Activated naive CD8-positive, alpha-beta T cell (primary cell): ENCODE measurements around the gene TREM1.

Experiments used
- H3K27ac Mint-ChIP-seq: one replicate; pipeline ENCODE4 v1.8.0; 2021; ENCODE audit warnings: mixed read lengths
- H3K27me3 Mint-ChIP-seq: one replicate; pipeline ENCODE4 v1.8.0; 2021; ENCODE audit warnings: mixed read lengths
- H3K36me3 Mint-ChIP-seq: one replicate; pipeline ENCODE4 v1.8.0; 2021; ENCODE audit warnings: mixed read lengths
- H3K4me1 Mint-ChIP-seq: one replicate; pipeline ENCODE4 v1.8.0; 2021; ENCODE audit warnings: low read depth, mixed read lengths
- H3K4me3 Mint-ChIP-seq: one replicate; pipeline ENCODE4 v1.8.0; 2021; ENCODE audit warnings: mild to moderate bottlenecking, mixed read lengths
- H3K9me3 Mint-ChIP-seq: one replicate; pipeline ENCODE4 v1.8.0; 2021; ENCODE audit warnings: low read depth, mixed read lengths

TREM1 gene

GRCh38 chr6:41278699-41279405 is 7.6 kb downstream of the TREM1 start:
- H3K36me3 Mint-ChIP-seq: no peaks in the 10 kb centered on the region
- no peak overlapping the region for H3K4me3 Mint-ChIP-seq
- no peak overlapping the region for H3K27ac Mint-ChIP-seq
- peaks cover 13% of the 10 kb centered on the region for H3K4me1 Mint-ChIP-seq
- no peaks in the 10 kb centered on the region for H3K27me3 Mint-ChIP-seq
- no peaks in the 10 kb centered on the region for H3K9me3 Mint-ChIP-seq

GRCh38 chr6:41277605-41278004 is 8.9 kb downstream of the TREM1 start:
- no peak overlapping the region for H3K27ac Mint-ChIP-seq
- no peaks in the 10 kb centered on the region for H3K36me3 Mint-ChIP-seq
- H3K4me1 Mint-ChIP-seq: peaks cover 10% of the 10 kb centered on the region
- no peaks in the 10 kb centered on the region for H3K9me3 Mint-ChIP-seq
- H3K27me3 Mint-ChIP-seq: no peaks in the 10 kb centered on the region
- H3K4me3 Mint-ChIP-seq: no peak overlapping the region

GRCh38 chr6:41275489-41275888 is 11.0 kb downstream of the TREM1 start:
- H3K36me3 Mint-ChIP-seq: no peaks in the 10 kb centered on the region
- H3K9me3 Mint-ChIP-seq: no peaks in the 10 kb centered on the region
- no peaks in the 10 kb centered on the region for H3K27me3 Mint-ChIP-seq
- no peak overlapping the region for H3K27ac Mint-ChIP-seq
- H3K4me3 Mint-ChIP-seq: no peak overlapping the region
- peaks cover 12% of the 10 kb centered on the region for H3K4me1 Mint-ChIP-seq

- H3K9me3 Mint-ChIP-seq: no peaks in the 10 kb centered on the region
- H3K27me3 Mint-ChIP-seq: no peaks in the 10 kb centered on the region
- no peak overlapping the region for H3K27ac Mint-ChIP-seq
- H3K4me1 Mint-ChIP-seq: peaks cover 10% of the 10 kb centered on the region
- H3K36me3 Mint-ChIP-seq: no peaks in the 10 kb centered on the region
- no peak overlapping the region for H3K4me3 Mint-ChIP-seq
These were observed 12.2 kb downstream of the TREM1 start for GRCh38 chr6:41274256-41274655.

GRCh38 chr6:41273714-41274113 is 12.8 kb downstream of the TREM1 start:
- H3K4me3 Mint-ChIP-seq: no peak overlapping the region
- no peak overlapping the region for H3K27ac Mint-ChIP-seq
- no peaks in the 10 kb centered on the region for H3K27me3 Mint-ChIP-seq
- peaks cover 5% of the 10 kb centered on the region for H3K4me1 Mint-ChIP-seq
- no peaks in the 10 kb centered on the region for H3K36me3 Mint-ChIP-seq
- H3K9me3 Mint-ChIP-seq: no peaks in the 10 kb centered on the region

DNA sequence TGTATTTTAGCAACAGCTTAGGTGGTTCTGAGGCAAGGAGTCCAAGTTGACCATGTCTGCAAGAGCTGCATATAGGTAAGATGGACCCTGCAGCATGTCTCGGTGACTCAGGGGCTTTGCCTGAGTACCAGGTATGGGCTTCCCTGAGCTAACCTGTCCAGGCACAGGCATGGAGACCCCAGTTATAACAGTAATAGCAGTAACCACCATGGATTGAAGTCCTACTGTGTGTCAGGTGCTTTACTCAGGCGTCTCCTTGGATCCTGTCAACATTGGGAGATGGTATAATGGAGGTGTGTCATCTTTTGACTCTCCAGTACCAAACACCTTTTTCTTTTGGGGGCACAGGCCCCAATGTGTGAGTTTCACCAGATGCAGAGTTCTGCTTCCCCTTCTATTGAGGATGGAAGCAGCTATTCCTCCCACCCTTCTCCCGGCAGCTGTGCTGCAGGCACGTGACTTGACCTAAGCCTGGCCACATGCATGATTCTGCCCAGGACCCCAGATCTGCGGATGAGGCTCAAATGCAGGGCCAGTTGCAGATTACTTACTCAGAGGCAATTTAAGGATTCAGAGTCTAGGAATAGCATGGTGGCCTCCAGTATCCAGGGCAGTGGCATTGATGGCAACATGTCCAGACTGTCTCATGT is 13.8 kb downstream of the TREM1 start:
- Mint-ChIP-seq H3K27ac (no peak overlapping the region), H3K4me1 (peaks cover 2% of the 10 kb centered on the region), H3K27me3 (no peaks in the 10 kb centered on the region)

GRCh38 chr6:41271901-41272395 is 14.5 kb downstream of the TREM1 start:
- H3K4me3 Mint-ChIP-seq: no peak overlapping the region

More for the DNA sequence above, 13.8 kb downstream of the TREM1 start:
- Mint-ChIP-seq H3K9me3 (no peaks in the 10 kb centered on the region), H3K4me3 (no peak overlapping the region), H3K36me3 (no peaks in the 10 kb centered on the region)

GRCh38 chr6:41269716-41270115 is 16.8 kb downstream of the TREM1 start:
- H3K4me3 Mint-ChIP-seq: no peak overlapping the region
- no peaks in the 10 kb centered on the region for H3K9me3 Mint-ChIP-seq
- no peaks in the 10 kb centered on the region for H3K27me3 Mint-ChIP-seq
- peaks cover 2% of the 10 kb centered on the region for H3K4me1 Mint-ChIP-seq
- no peak overlapping the region for H3K27ac Mint-ChIP-seq
- no peaks in the 10 kb centered on the region for H3K36me3 Mint-ChIP-seq

More at GRCh38 chr6:41271901-41272395, 14.5 kb downstream of the TREM1 start:
- H3K4me1 Mint-ChIP-seq: peaks cover 2% of the 10 kb centered on the region
- no peak overlapping the region for H3K27ac Mint-ChIP-seq
- no peaks in the 10 kb centered on the region for H3K27me3 Mint-ChIP-seq
- H3K36me3 Mint-ChIP-seq: no peaks in the 10 kb centered on the region
- H3K9me3 Mint-ChIP-seq: no peaks in the 10 kb centered on the region

GRCh38 chr6:41269166-41269565 is 17.3 kb downstream of the TREM1 start:
- Mint-ChIP-seq H3K4me3 (no peak overlapping the region), H3K27ac (no peak overlapping the region), H3K4me1 (peaks cover 2% of the 10 kb centered on the region), H3K36me3 (no peaks in the 10 kb centered on the region), H3K27me3 (no peaks in the 10 kb centered on the region), H3K9me3 (no peaks in the 10 kb centered on the region)

DNA sequence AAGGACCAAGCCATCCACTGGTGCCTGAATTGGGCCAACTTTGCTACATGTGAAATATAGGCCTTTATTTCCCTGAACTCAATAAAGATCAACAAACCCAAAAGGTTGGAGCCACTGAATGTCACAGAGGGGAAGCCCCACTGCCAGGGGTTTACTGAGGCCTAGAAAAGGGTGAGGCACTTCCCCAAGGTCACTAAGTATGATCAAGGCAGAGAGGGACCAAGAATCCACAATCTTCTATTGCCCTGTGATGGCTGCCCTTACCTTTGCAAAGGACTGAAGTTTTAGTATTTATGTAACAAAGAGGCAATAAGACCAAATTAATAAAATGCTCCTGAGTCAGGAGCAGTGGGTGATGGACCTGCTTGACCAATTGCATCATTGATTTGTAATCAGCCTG is 18.0 kb downstream of the TREM1 start:
- Mint-ChIP-seq H3K9me3 (peaks cover 2% of the 10 kb centered on the region), H3K4me1 (peaks cover 2% of the 10 kb centered on the region), H3K27ac (no peak overlapping the region), H3K36me3 (peaks cover 1% of the 10 kb centered on the region), H3K27me3 (no peaks in the 10 kb centered on the region), H3K4me3 (no peak overlapping the region)

DNA sequence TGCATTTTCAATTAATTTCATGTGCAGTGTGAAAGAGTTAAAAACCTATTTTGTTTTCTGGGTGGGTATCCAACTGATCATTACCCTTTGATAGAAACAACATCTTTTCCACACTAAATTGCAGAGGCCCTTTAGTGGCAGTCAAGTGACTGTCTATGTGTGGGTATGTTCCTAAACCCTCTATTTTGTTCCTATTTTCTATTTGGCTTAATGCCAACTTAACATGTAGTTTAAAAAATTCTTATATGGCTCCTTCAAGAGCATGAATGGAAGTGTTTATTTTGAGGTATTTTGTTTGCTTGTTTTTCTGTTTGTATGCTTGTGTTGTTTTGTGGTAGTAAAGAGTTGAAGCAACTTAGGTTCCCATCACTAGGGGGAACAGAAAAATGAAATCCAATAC is 19.9 kb downstream of the TREM1 start:
- H3K36me3 Mint-ChIP-seq: peaks cover 14% of the 10 kb centered on the region
- H3K4me1 Mint-ChIP-seq: no peaks in the 10 kb centered on the region
- no peaks in the 10 kb centered on the region for H3K27me3 Mint-ChIP-seq

GRCh38 chr6:41263267-41263666 is 23.2 kb downstream of the TREM1 start:
- Mint-ChIP-seq H3K4me3 (no peak overlapping the region), H3K4me1 (no peaks in the 10 kb centered on the region), H3K27me3 (no peaks in the 10 kb centered on the region), H3K27ac (no peak overlapping the region), H3K36me3 (peaks cover 22% of the 10 kb centered on the region), H3K9me3 (peaks cover 26% of the 10 kb centered on the region)

More for the DNA sequence above, 19.9 kb downstream of the TREM1 start:
- Mint-ChIP-seq H3K9me3 (peaks cover 18% of the 10 kb centered on the region), H3K27ac (no peak overlapping the region), H3K4me3 (no peak overlapping the region)

DNA sequence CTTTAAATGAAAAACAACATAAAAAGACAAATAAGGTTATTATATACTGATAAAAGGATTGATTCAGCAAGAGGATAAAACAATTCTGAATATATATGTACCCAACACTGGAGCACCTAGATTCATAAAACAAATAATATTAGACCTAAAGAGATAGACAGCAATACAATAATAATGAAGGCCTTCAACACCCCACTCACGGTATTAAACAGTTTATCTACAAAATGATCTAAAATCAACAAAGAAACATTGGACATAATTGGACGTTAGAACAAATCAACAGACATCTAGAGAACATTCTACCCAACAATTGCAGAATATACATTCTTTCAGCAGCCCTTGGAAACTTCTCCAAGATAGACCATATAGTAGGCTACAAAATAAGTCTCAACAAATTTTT is 24.1 kb downstream of the TREM1 start:
- H3K9me3 Mint-ChIP-seq: peaks cover 26% of the 10 kb centered on the region
- H3K36me3 Mint-ChIP-seq: peaks cover 22% of the 10 kb centered on the region
- H3K27me3 Mint-ChIP-seq: no peaks in the 10 kb centered on the region
- no peak overlapping the region for H3K4me3 Mint-ChIP-seq
- H3K27ac Mint-ChIP-seq: no peak overlapping the region
- no peaks in the 10 kb centered on the region for H3K4me1 Mint-ChIP-seq

- no peak overlapping the region for H3K27ac Mint-ChIP-seq
- no peak overlapping the region for H3K4me3 Mint-ChIP-seq
- peaks cover 21% of the 10 kb centered on the region for H3K9me3 Mint-ChIP-seq
- peaks cover 18% of the 10 kb centered on the region for H3K36me3 Mint-ChIP-seq
- no peaks in the 10 kb centered on the region for H3K27me3 Mint-ChIP-seq
- peaks cover 5% of the 10 kb centered on the region for H3K4me1 Mint-ChIP-seq
These were observed 28.3 kb downstream of the TREM1 start for GRCh38 chr6:41258196-41258493.

- Mint-ChIP-seq H3K4me1 (peaks cover 5% of the 10 kb centered on the region), H3K4me3 (no peak overlapping the region), H3K27me3 (no peaks in the 10 kb centered on the region), H3K36me3 (peaks cover 17% of the 10 kb centered on the region), H3K27ac (no peak overlapping the region), H3K9me3 (peaks cover 19% of the 10 kb centered on the region)
These were observed 28.9 kb downstream of the TREM1 start for GRCh38 chr6:41257369-41258195.
